ENCODE data around the gene PPP2R3C.
"Not testable (repeated sequence)": the region's sequence is repeated elsewhere in the genome, so short reads cannot be mapped to it uniquely, and the experiment has no call there.

PPP2R3C gene

DNA sequence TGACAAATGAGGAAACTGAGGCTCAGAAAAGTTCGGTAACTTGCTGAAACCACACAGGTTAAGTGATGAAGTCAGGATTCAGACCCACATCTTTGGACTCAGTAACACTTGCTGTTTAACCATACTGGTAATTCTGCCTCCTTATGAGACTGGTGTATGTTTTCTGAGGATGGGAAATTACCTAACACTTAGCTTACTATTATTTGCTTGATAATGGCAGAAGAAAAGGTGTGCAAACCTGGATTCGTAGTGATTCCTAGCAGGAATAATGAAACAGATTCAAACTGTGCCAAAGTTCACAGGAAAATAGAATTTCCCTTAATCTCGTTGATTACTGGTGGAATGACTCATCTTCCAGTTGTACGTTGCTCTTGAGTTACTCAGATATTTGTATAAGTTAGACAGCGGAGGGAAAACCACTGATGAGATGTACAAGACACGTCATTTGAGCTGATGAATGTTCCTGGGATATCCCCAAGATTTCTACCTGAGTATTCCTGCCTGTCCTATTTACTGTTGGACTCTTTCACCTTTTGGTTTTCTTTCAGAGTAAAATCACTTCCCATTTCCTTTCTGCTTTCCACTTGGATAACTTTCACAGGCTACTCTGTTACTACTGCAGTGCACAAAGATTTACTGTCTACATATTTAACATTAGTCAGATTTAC lies 38.1 kb upstream of the PPP2R3C start:
- TF ChIP-seq, protein P1, sequence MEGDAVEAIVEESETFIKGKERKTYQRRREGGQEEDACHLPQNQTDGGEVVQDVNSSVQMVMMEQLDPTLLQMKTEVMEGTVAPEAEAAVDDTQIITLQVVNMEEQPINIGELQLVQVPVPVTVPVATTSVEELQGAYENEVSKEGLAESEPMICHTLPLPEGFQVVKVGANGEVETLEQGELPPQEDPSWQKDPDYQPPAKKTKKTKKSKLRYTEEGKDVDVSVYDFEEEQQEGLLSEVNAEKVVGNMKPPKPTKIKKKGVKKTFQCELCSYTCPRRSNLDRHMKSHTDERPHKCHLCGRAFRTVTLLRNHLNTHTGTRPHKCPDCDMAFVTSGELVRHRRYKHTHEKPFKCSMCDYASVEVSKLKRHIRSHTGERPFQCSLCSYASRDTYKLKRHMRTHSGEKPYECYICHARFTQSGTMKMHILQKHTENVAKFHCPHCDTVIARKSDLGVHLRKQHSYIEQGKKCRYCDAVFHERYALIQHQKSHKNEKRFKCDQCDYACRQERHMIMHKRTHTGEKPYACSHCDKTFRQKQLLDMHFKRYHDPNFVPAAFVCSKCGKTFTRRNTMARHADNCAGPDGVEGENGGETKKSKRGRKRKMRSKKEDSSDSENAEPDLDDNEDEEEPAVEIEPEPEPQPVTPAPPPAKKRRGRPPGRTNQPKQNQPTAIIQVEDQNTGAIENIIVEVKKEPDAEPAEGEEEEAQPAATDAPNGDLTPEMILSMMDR (IDR thresholded peaks at IDR 0.05; ENCODE audit: low read depth, low read length) = no peak
- no peak overlapping the region for H3K4me3 ChIP-seq (ENCODE audit: low read depth, low read length)
- H3K27me3 ChIP-seq (ENCODE audit: insufficient read depth, low read depth, severe bottlenecking) = no peaks in the 10 kb centered on the region
- H3K36me3 ChIP-seq = no peaks in the 10 kb centered on the region
- no peak for DNase-seq
- H3K27ac ChIP-seq = no peak overlapping the region
- H3K9me3 ChIP-seq (ENCODE audit: severe bottlenecking) = no peaks in the 10 kb centered on the region

DNA sequence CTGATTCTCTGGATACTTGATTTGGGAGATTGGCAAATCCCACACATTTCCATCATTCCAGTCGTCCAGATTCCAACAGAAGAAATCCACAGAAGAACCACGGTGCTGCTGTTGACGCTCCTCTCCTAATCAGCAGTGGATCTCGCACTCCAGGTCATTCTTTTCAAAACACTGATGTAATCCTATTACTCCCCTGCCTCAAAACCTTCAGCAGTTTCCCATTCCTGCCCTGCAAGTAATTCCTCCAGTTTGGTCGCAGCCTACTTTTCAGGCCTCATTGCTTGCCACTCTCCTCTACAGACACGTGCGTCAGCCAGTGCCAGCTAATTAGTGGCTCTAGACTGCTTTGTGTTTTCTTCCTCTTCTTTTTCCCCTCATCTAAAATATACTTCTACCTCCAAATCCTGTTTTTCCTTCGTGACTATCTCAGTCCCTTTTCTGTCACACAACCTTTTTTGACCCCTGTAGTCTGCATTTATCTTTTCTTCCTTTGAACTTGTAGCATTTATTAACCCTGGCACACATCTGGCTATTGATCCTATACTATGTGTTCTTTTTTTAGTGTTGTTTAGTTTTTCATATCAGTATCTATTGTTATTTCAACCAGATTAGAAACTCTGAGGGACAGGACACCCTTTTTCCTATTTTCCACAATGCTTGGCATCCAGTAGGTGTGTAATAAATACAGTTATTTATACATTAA lies 37.3 kb upstream of the PPP2R3C start:
- TF ChIP-seq, protein P1 (IDR thresholded peaks at IDR 0.05; ENCODE audit: low read depth, low read length) = no peak
- no peak overlapping the region for H3K27ac ChIP-seq
- H3K9me3 ChIP-seq (ENCODE audit: severe bottlenecking) = no peaks in the 10 kb centered on the region
- no peaks in the 10 kb centered on the region for H3K36me3 ChIP-seq
- no peak overlapping the region for H3K4me3 ChIP-seq (ENCODE audit: low read depth, low read length)
- no peaks in the 10 kb centered on the region for H3K27me3 ChIP-seq (ENCODE audit: insufficient read depth, low read depth, severe bottlenecking)
- no peak for DNase-seq

DNA sequence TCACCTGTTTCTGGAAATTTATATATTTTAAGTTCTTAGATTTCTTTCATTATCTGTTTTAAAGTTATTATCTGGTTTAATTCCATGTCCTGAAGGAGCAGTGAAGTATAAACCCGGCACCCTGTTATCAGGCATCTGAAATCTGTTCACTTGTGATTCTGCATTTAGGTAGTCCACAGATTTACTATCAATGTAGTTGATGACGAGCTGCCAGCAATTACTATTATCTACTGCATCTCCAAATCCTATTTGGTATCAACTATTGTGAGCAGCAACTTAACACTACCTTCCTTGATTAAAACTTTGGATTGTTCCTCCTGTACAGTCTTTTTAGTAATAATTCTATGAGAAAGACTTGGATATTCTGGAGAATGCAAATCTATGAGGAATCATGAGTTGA lies 36.7 kb upstream of the PPP2R3C start:
- Histone ChIP-seq H3K27me3 (ENCODE audit: insufficient read depth, low read depth, severe bottlenecking) (no peaks in the 10 kb centered on the region), H3K36me3 (no peaks in the 10 kb centered on the region), H3K4me3 (ENCODE audit: low read depth, low read length) (no peak overlapping the region), H3K27ac (no peak overlapping the region), H3K9me3 (ENCODE audit: severe bottlenecking) (no peaks in the 10 kb centered on the region)
- TF ChIP-seq, protein P1 (IDR thresholded peaks at IDR 0.05; ENCODE audit: low read depth, low read length) = no peak
- DNase-seq = no peak

DNA sequence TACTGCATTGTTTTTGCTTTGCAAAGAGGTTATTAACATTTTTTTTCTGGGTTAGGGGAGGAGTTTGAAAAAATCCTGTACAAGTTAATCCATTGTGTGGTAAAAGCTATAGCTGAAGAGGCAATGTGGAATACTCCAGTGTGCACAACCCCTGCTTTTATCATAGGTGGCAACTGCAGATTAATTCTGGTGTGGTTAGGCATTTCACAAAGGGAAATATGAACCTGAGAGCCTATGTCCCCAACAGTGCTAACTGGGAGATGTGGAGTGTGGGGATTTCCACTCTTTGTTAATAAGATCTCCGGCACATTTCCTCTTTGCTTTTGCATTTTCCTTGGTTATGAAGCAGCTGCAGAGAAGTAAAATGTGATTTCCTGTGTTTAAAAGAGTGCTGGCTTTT lies 34.2 kb upstream of the PPP2R3C start:
- Histone ChIP-seq H3K27ac (no peak overlapping the region), H3K36me3 (no peaks in the 10 kb centered on the region), H3K4me3 (ENCODE audit: low read depth, low read length) (no peak overlapping the region), H3K9me3 (ENCODE audit: severe bottlenecking) (no peaks in the 10 kb centered on the region), H3K27me3 (ENCODE audit: insufficient read depth, low read depth, severe bottlenecking) (no peaks in the 10 kb centered on the region)
- TF ChIP-seq, protein P1 (IDR thresholded peaks at IDR 0.05; ENCODE audit: low read depth, low read length) = no peak
- no peak for DNase-seq

DNA sequence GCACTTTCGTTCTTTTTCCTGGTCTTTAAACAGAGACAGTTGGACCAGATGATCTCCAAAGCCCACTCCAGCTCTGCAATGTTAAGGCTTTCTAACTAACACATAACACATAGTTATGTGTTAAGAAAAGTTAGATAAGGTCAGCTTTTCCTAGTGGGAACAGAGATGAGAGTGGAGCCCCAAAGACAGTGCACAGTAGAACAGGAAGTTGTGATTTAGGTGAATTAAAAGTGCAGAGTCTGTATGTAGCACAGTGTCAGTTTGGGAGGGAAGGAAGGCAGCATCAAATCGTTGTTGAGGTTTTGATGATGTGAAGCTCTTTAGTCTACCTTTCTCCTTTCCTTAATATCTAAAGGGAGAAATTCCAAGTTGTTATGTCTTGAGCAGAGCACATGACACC lies 32.2 kb upstream of the PPP2R3C start:
- TF ChIP-seq, protein P1 (IDR thresholded peaks at IDR 0.05; ENCODE audit: low read depth, low read length) = no peak
- Histone ChIP-seq H3K27me3 (ENCODE audit: insufficient read depth, low read depth, severe bottlenecking) (no peaks in the 10 kb centered on the region), H3K4me3 (ENCODE audit: low read depth, low read length) (no peak overlapping the region), H3K27ac (no peak overlapping the region), H3K9me3 (ENCODE audit: severe bottlenecking) (no peaks in the 10 kb centered on the region), H3K36me3 (no peaks in the 10 kb centered on the region)
- DNase-seq = no peak

- H3K27me3 ChIP-seq (ENCODE audit: insufficient read depth, low read depth, severe bottlenecking); H3K4me3 ChIP-seq (ENCODE audit: low read depth, low read length); DNase-seq; H3K9me3 ChIP-seq (ENCODE audit: severe bottlenecking); H3K27ac ChIP-seq; H3K36me3 ChIP-seq: not testable (repeated sequence)
These were observed 30.7 kb upstream of the PPP2R3C start for GRCh38 chr14:35152531-35152930.
